HT-29 (cell line): ENCODE data around the gene PRKN. TPM values are rescaled to one million over a fixed set of nuclear protein-coding genes. Genes with fewer than 3 reads are reported as not detected.

Source experiments
- DNase-seq: peaks from one replicate; pipeline ENCODE4 v3.0.0-alpha.2; 2015; ENCODE audit warnings: low spot score
- total RNA-seq: library from RNA; depleted of rRNA; stranded (reverse); fragments of >200 nt; shearing (Covaris generic); gene quantifications from 2 replicates; pipeline ENCODE4 v1.2.3, GENCODE V29; 2014

The PRKN gene
- total RNA-seq, 1 experiment from 2014 or later, result 3.4 TPM

- DNase-seq, result no peak
These were observed 663.9 kb downstream of the PRKN start for GRCh38 chr6:162063666-162064065.

DNA sequence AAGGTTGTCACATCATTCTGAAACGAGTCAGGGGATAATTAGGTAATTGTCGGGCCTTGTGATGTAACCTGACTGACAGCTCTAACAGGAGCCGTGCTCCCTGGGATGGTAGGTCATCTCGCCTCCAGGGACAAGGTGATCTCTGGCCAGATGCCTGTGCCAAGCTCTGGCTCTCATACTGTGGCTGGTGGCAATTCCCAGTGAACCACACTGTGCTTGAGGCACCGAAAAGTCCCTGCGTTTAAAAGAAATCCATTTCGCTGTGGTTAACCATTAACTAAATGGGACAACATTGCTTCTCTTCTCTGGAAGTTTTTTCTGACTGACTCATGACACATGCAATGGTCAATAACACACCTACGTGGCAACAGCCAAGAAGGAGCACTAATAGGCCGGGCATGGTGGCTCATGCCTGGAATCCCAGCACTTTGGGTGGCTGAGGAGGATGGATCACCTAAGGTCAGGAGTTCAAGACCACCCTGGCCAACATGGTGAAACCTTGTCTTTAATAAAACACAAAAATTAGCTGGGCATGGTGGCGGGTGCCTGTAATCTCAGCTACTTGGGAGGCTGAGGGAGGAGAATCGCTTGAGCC lies 669.2 kb downstream of the PRKN start:
- DNase-seq, result peak; percentile 87

GRCh38 chr6:162056745-162057144 lies 670.8 kb downstream of the PRKN start:
- no peak for DNase-seq

DNA sequence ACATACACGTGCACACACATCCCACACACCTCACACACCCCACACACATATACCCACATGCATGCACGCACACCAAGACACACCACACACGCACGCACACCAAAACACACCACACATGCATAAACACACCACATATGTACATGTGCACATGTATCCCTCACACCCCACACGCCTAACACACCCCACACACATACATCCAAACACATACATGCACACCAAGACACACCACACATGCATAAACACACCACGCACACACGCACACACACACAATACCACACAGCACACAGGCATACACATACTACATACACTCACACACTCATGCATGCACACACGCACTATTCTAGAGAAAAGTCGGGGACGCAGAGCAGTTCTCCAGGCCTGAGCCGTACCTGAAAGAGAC lies 671.5 kb downstream of the PRKN start:
- no peak for DNase-seq

GRCh38 chr6:162055365-162055764 lies 672.2 kb downstream of the PRKN start:
- peak; percentile 42 for DNase-seq

DNA sequence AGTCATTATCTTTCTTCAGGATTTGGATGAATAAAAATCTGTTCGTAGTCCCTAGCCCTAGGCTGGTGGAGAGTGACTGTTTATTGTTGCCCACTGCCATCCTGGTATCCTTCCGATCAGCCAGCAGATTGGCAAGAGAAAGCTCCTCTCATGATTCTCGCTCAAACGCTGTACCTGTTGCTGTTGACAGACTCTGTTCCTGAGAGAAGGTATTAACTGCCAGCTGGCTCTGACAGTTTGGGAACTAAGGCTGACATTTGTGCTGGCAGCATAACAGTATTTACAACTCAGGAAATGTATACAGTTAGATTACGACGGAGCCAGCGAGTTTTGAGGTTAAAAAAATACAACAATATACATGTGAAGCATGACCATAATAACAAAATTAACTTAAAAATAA lies 674.5 kb downstream of the PRKN start:
- no peak for DNase-seq

GRCh38 chr6:162050579-162050978 lies 677.0 kb downstream of the PRKN start:
- no peak for DNase-seq

DNA sequence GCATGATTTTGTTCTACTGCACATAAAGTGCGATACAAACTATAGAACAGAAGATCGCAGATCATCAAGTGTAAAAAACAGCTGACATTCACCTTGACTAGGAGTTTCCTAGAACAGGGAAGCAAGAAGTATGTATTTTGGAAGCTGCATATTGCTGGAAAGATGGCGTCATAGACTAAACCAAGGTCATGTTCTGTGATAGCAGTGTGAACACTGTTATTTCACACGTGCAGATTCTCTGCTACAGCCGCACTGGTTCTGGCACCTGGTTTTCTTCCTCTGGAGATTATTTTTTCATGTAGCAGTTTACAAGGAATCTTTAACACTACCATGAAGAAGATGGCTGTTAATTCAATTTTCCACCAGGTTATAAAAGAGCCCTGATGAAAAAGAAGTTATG lies 681.2 kb downstream of the PRKN start:
- DNase-seq, result no peak

DNA sequence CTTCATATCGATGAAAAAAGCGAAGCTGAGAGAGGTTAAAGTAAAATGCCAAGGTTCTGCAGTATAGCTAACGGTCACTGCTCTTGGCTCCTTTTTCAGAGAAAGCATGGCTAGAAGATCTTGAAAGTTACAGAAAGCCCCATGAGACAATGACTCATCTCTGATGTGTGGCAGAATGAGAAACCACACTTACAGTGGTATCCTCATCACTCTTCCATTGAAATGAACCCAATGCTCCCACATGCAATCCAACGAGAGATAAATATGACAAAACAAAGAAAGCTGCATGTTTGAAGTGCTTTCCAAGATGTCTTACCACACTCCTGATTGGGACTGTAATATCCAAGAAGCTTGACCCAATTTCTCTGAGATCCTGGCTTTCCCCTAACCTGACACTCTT lies 694.9 kb downstream of the PRKN start:
- DNase-seq, result no peak

- DNase-seq, result no peak
These were observed 697.5 kb downstream of the PRKN start for GRCh38 chr6:162029873-162030576.

- DNase-seq, result no peak
These were observed 700.7 kb downstream of the PRKN start for GRCh38 chr6:162026843-162027242.

DNA sequence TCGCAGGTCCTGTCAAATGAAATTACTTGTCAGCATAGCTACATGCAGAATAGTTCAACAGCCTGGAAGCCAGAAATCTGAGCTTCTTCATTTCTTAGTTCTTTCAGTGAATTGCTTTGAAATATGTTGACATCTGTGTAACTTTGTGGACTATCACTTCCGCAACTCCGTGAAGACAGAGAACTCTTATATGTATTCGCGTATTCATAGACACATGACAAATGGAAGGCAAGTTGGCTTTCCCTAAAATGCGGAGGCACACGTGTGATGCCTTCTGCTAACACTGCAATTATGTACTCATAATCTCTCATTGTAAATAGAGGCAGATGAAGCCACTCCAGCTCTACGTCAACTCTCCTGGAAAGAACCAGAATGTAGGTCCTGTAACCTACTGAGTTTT lies 701.5 kb downstream of the PRKN start:
- no peak for DNase-seq

DNA sequence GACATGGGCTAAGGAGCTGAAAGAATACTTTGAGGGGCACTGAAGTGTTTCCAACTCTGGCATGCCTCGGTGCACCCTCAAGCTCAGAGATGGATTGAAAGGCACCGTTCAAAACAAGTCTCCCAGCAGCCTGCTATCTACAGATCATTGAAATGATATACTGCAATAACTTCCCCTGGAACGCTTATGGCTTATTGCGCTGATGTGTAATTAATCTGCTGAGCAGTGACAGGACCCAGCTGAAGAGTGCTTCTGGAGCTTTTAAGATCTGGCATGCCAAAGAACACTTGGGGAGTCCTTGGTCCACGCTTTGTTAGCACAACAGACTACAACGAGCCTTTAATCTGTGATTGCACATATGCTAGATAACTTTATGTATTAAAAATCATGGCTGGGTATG lies 708.2 kb downstream of the PRKN start:
- no peak for DNase-seq

DNA sequence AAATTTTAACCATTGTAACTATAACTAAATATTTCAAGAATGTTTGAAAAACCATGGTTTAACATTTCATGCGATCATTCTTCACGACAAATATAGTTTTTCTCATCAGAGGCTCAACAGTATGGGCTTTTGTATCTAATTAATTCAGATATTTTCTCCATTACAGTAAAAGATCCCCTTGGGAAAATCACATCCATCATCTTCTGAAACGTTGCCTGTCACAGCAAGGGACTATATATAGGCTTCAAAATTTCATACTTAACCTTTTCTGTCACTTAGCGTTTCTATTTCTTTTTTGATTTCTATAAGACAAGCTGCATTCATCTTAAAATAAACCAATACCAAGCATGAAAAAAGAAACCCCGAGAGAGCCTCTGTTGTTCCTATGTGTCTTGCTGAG lies 710.0 kb downstream of the PRKN start:
- no peak for DNase-seq

GRCh38 chr6:162014069-162014811 lies 713.3 kb downstream of the PRKN start:
- DNase-seq, result no peak

DNA sequence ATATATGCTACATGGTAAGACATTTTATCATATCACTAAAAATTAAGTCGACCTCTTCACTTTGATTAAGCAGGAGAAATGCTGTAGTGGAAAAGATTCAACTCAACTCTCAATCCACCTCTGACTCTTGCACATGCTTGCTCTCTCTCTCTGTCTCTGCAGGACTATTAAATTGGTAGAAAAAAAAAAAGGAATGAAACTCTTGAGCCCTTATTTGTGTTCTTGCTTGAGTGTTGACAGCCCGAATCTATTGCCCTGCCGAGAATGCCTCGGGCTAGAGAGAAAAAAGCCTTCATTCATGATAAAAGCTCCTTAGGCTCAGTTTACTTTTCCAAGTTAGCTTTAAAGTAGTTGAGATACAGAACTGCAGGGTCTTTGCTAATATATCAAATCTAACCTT lies 722.2 kb downstream of the PRKN start:
- no peak for DNase-seq

DNA sequence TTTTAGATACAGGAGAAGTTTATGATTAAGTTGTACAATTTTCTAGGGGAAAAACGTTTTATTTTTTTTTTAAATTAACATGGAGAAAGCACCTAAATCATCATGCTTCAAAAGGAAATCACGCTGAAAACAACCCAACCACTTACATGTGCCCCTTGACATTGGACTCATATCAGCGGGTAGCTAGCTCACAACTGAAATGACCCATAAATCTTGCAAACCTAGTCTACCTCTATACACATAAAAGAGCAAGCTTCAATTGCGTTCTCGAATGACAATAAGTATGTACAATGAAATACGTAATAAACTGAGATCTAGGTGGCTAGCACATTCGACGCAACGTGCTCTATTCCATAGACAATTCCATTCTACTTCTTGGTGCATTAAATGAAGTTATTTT lies 730.8 kb downstream of the PRKN start:
- DNase-seq, result no peak

- no peak for DNase-seq
These were observed 741.6 kb downstream of the PRKN start for GRCh38 chr6:161985876-161986423.

GRCh38 chr6:161984713-161985112 lies 742.9 kb downstream of the PRKN start:
- no peak for DNase-seq

GRCh38 chr6:161976553-161976952 lies 751.0 kb downstream of the PRKN start:
- DNase-seq, result no peak

- DNase-seq, result no peak
These were observed 754.5 kb downstream of the PRKN start for GRCh38 chr6:161973064-161973463.

- DNase-seq, result no peak
These were observed 756.5 kb downstream of the PRKN start for GRCh38 chr6:161971043-161971442.
